ENCODE measurements around the gene AFF3.

Gene AFF3

GRCh38 chr2:99960291-99960690, 182.1 kb downstream of the AFF3 start:
- TF ChIP-seq POLR2AphosphoS5 (IDR thresholded peaks at IDR 0.05; ENCODE audit: low read depth, low read length): no peak

- no peak for TF ChIP-seq SIN3A (IDR thresholded peaks at IDR 0.05; ENCODE audit: borderline replicate concordance, insufficient read depth, low read length)
- no peak for TF ChIP-seq POLR2AphosphoS5 (IDR thresholded peaks at IDR 0.05; ENCODE audit: low read depth, low read length)
- TF ChIP-seq REST (IDR thresholded peaks at IDR 0.05; ENCODE audit: insufficient read depth in 1 of 2, low read depth in 2 of 2, low read length in 2 of 2): no peak
- no peak for TF ChIP-seq FOXP2 (optimal IDR thresholded peaks at IDR 0.05; ENCODE audit: borderline replicate concordance, extremely low read depth, extremely low read length, insufficient read depth)
- no peak for TF ChIP-seq TAF1 (IDR thresholded peaks at IDR 0.05; ENCODE audit: borderline replicate concordance, insufficient read depth, low read length)
Observed at GRCh38 chr2:99959261-99960014, 183.0 kb downstream of the AFF3 start.

- TF ChIP-seq TAF1 (IDR thresholded peaks at IDR 0.05; ENCODE audit: borderline replicate concordance, insufficient read depth, low read length): no peak
- TF ChIP-seq FOXP2 (optimal IDR thresholded peaks at IDR 0.05; ENCODE audit: borderline replicate concordance, extremely low read depth, extremely low read length, insufficient read depth): no peak
Observed at GRCh38 chr2:99957332-99958133, 184.9 kb downstream of the AFF3 start.

- no peak for TF ChIP-seq POLR2AphosphoS5 (IDR thresholded peaks at IDR 0.05; ENCODE audit: low read depth, low read length)
Observed at GRCh38 chr2:99956232-99957030, 186.0 kb downstream of the AFF3 start.

- TF ChIP-seq SIN3A (IDR thresholded peaks at IDR 0.05; ENCODE audit: borderline replicate concordance, insufficient read depth, low read length): no peak
Observed at GRCh38 chr2:99953750-99954149, 188.6 kb downstream of the AFF3 start.

GRCh38 chr2:99949963-99950362, 192.4 kb downstream of the AFF3 start:
- TF ChIP-seq TAF1 (IDR thresholded peaks at IDR 0.05; ENCODE audit: borderline replicate concordance, insufficient read depth, low read length) (no peak), POLR2AphosphoS5 (IDR thresholded peaks at IDR 0.05; ENCODE audit: low read depth, low read length) (no peak), FOXP2 (optimal IDR thresholded peaks at IDR 0.05; ENCODE audit: borderline replicate concordance, extremely low read depth, extremely low read length, insufficient read depth) (no peak), SIN3A (IDR thresholded peaks at IDR 0.05; ENCODE audit: borderline replicate concordance, insufficient read depth, low read length) (no peak), REST (IDR thresholded peaks at IDR 0.05; ENCODE audit: insufficient read depth in 1 of 2, low read depth in 2 of 2, low read length in 2 of 2) (no peak)

- TF ChIP-seq SIN3A (IDR thresholded peaks at IDR 0.05; ENCODE audit: borderline replicate concordance, insufficient read depth, low read length): no peak
- no peak for TF ChIP-seq REST (IDR thresholded peaks at IDR 0.05; ENCODE audit: insufficient read depth in 1 of 2, low read depth in 2 of 2, low read length in 2 of 2)
- no peak for TF ChIP-seq FOXP2 (optimal IDR thresholded peaks at IDR 0.05; ENCODE audit: borderline replicate concordance, extremely low read depth, extremely low read length, insufficient read depth)
- no peak for TF ChIP-seq POLR2AphosphoS5 (IDR thresholded peaks at IDR 0.05; ENCODE audit: low read depth, low read length)
- no peak for TF ChIP-seq TAF1 (IDR thresholded peaks at IDR 0.05; ENCODE audit: borderline replicate concordance, insufficient read depth, low read length)
Observed at GRCh38 chr2:99949530-99949929, 192.9 kb downstream of the AFF3 start.

Data from PFSK-1 (cell line).